Measurements from ENCODE around the gene RNF114.

DNA sequence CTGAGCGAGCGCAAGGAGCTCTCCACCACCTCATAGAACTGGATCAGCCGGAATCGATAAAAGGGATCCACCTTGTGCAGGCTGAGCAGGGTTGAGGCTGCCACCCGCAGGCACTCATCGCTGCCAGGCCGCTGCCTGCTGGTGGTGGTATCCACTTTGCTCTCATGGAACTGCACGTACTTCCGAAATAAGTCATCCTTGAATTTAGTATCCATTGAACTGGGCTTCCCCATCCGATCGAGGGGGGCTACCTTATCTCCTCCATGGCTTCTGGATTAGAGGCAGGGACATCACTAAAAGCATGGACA lies 28.0 kb upstream of the RNF114 start:
- TF ChIP-seq GATA2 (IDR thresholded peaks at IDR 0.05; ENCODE audit: low read depth, low read length) = no peak
- no peak for TF ChIP-seq GATA3 (IDR thresholded peaks at IDR 0.05; ENCODE audit: low read depth, low read length)

Measured in SH-SY5Y (cell line).